H1 (cell line): ENCODE results near the gene FOXA3. TPM values are rescaled to one million over a fixed set of nuclear protein-coding genes. Genes with fewer than 3 reads are reported as not detected.
A peak's percentile ranks its signal among the peaks of the same experiment; 100 is the strongest.

Experiments
- CTCF ChIA-PET: fragments of 300-600 bp; sonication (Branson Sonifier 250); formaldehyde crosslinking; loops from one replicate; lab custom pipeline; 2021; ENCODE audit not compliant: partially characterized antibody; lab: Charles Lee
- POLR2A ChIA-PET: fragments of 300-600 bp; sonication (Branson Sonifier 250); formaldehyde crosslinking; loops from one replicate; lab custom pipeline; 2021; ENCODE audit warnings: inconsistent platforms; ENCODE audit not compliant: partially characterized antibody; lab: Charles Lee
- DNase-seq, 2 experiments: peaks; one replicate each; pipeline versions ENCODE4 v3.0.0 to v3.0.0-alpha.2; 2010 to 2022; ENCODE audit warnings: low spot score in 2 of 2, low read depth in 1 of 2, mixed read lengths in 1 of 2
- FAIRE-seq: peaks from 2 replicates; lab custom pipeline; 2011; peaks lifted over from hg19 to GRCh38; lab: Jason Lieb, UNC
- H2AFZ ChIP-seq: 2 replicates; pipeline ENCODE4 v1.8.1; 2012; ENCODE audit warnings: low read length, inconsistent platforms
- H2AK5ac ChIP-seq: 2 replicates; pipeline ENCODE4 v1.6.1; 2013; ENCODE audit warnings: low read depth, low read length
- H2BK120ac ChIP-seq: replicated peaks from 2 replicates; pipeline ENCODE3; 2013; ENCODE audit warnings: low read depth, low read length, inconsistent platforms
- H2BK12ac ChIP-seq: 2 replicates; pipeline ENCODE4 v1.6.1; 2013; ENCODE audit warnings: low read depth, low read length
- H2BK15ac ChIP-seq: 2 replicates; pipeline ENCODE4 v1.6.1; 2013; ENCODE audit warnings: low read length
- H2BK20ac ChIP-seq: 2 replicates; pipeline ENCODE4 v1.6.1; 2013; ENCODE audit warnings: low read length
- H2BK5ac ChIP-seq: 2 replicates; pipeline ENCODE4 v1.6.1; 2013; ENCODE audit warnings: low read depth, low read length
- H3K14ac ChIP-seq: 2 replicates; pipeline ENCODE4 v1.6.1; 2013; ENCODE audit warnings: inconsistent platforms; ENCODE audit not compliant: insufficient read length
- H3K18ac ChIP-seq: 2 replicates; pipeline ENCODE4 v1.6.1; 2013; ENCODE audit warnings: low read length; ENCODE audit errors: extremely low read depth
- H3K23ac ChIP-seq: 2 replicates; pipeline ENCODE4 v1.6.1; 2013; ENCODE audit warnings: inconsistent platforms; ENCODE audit not compliant: insufficient read length
- H3K23me2 ChIP-seq: 2 replicates; pipeline ENCODE4 v1.6.1; 2013; ENCODE audit warnings: low read depth, low read length
- H3K27ac ChIP-seq: 2 replicates; pipeline ENCODE4 v1.6.1; 2011; ENCODE audit warnings: low read depth, low read length, inconsistent platforms
- H3K27me3 ChIP-seq, 4 experiments: replicated peaks in 1 of 4; 1 replicate in 1 of 4; 2 replicates in 3 of 4; pipeline versions ENCODE4 v1.6.1 to v1.8.1; 2011 to 2013; ENCODE audit warnings: low read length in 3 of 4, mild to moderate bottlenecking in 3 of 4, inconsistent platforms in 2 of 4, mixed read lengths in 2 of 4, moderate library complexity in 1 of 4; ENCODE audit not compliant: control insufficient read depth in 3 of 4, insufficient read depth in 3 of 4; ENCODE audit errors: extremely low read depth in 1 of 4
- H3K36me3 ChIP-seq, 4 experiments: 2 replicates each; pipeline versions ENCODE4 v1.6.1 to v1.8.1; 2011 to 2013; ENCODE audit warnings: mild to moderate bottlenecking in 4 of 4, low read length in 3 of 4, moderate library complexity in 2 of 4, control low read depth in 1 of 4, inconsistent platforms in 1 of 4; ENCODE audit not compliant: insufficient read depth in 4 of 4, control insufficient read depth in 2 of 4
- H3K4ac ChIP-seq: replicated peaks from 2 replicates; pipeline ENCODE3; 2013; ENCODE audit warnings: low read length, low read depth, mixed read lengths, inconsistent platforms; ENCODE audit not compliant: insufficient read length
- H3K4me1 ChIP-seq, 4 experiments: replicated peaks in 1 of 4; 1 replicate in 1 of 4; 2 replicates in 3 of 4; pipeline versions ENCODE4 v1.6.1 to v1.8.1; 2011 to 2013; ENCODE audit warnings: low read length in 3 of 4, inconsistent platforms in 2 of 4, mixed read lengths in 1 of 4; ENCODE audit not compliant: insufficient read depth in 4 of 4, control insufficient read depth in 3 of 4
- H3K4me2 ChIP-seq, 2 experiments: 2 replicates each; pipeline versions ENCODE4 v1.6.1 to v1.8.1; 2011 to 2013; ENCODE audit warnings: low read depth in 2 of 2, low read length in 2 of 2, control low read depth in 1 of 2, inconsistent platforms in 1 of 2, mild to moderate bottlenecking in 1 of 2; ENCODE audit not compliant: insufficient read depth in 1 of 2
- H3K4me3 ChIP-seq, 4 experiments: fragments of 200-600, 300-600 bp in 1 of 4; sonication (generic), shearing (Covaris generic), sonication (Bioruptor Twin) in 1 of 4; 2 replicates each; pipeline versions ENCODE4 v1.5.1 to v1.8.1; 2011 to 2016; ENCODE audit warnings: low read length in 4 of 4, low read depth in 3 of 4, control low read depth in 2 of 4, inconsistent platforms in 2 of 4, mild to moderate bottlenecking in 2 of 4, mixed read lengths in 1 of 4, moderate library complexity in 1 of 4; ENCODE audit not compliant: insufficient read depth in 2 of 4; ENCODE audit errors: extremely low read depth in 1 of 4
- H3K56ac ChIP-seq: replicated peaks from 2 replicates; pipeline ENCODE3; 2013; ENCODE audit warnings: low read depth, mild to moderate bottlenecking, mixed read lengths, low read length, inconsistent platforms; ENCODE audit not compliant: insufficient read length
- H3K79me1 ChIP-seq: 2 replicates; pipeline ENCODE4 v1.6.1; 2013; ENCODE audit warnings: low read depth, low read length, control low read depth
- H3K79me2 ChIP-seq, 2 experiments: 2 replicates each; pipeline versions ENCODE4 v1.6.1 to v1.8.1; 2012 to 2013; ENCODE audit warnings: low read length in 2 of 2, mild to moderate bottlenecking in 2 of 2, inconsistent platforms in 1 of 2; ENCODE audit not compliant: insufficient read depth in 2 of 2, control insufficient read depth in 1 of 2
- H3K9ac ChIP-seq, 4 experiments: replicated peaks in 1 of 4; 1 replicate in 1 of 4; 2 replicates in 3 of 4; pipeline versions ENCODE4 v1.6.1 to v1.8.1; 2011 to 2013; ENCODE audit warnings: low read depth in 3 of 4, low read length in 3 of 4, control low read depth in 2 of 4, mild to moderate bottlenecking in 2 of 4, moderate library complexity in 2 of 4, inconsistent platforms in 1 of 4; ENCODE audit errors: extremely low read depth in 1 of 4
- H3K9me3 ChIP-seq, 2 experiments: 2 replicates each; pipeline versions ENCODE4 v1.6.1 to v1.8.1; 2012 to 2013; ENCODE audit warnings: mild to moderate bottlenecking in 2 of 2, moderate library complexity in 2 of 2, control low read depth in 1 of 2, inconsistent platforms in 1 of 2, low read depth in 1 of 2, low read length in 1 of 2, mixed read lengths in 1 of 2; ENCODE audit not compliant: insufficient read depth in 2 of 2
- H4K20me1 ChIP-seq, 2 experiments: replicated peaks in 1 of 2; 2 replicates each; pipeline versions ENCODE3 to v1.8.1; 2011 to 2013; ENCODE audit warnings: inconsistent platforms in 2 of 2, low read length in 2 of 2, mild to moderate bottlenecking in 1 of 2; ENCODE audit not compliant: insufficient read depth in 2 of 2, control insufficient read depth in 1 of 2
- H4K5ac ChIP-seq: 2 replicates; pipeline ENCODE4 v1.6.1; 2013; ENCODE audit warnings: low read length, low read depth, mixed read lengths, inconsistent platforms; ENCODE audit not compliant: insufficient read length
- H4K8ac ChIP-seq: 2 replicates; pipeline ENCODE4 v1.8.0; 2013; ENCODE audit warnings: mild to moderate bottlenecking, moderate library complexity, low read length, inconsistent platforms; ENCODE audit not compliant: insufficient read depth; ENCODE audit errors: extremely low read depth
- H4K91ac ChIP-seq: replicated peaks from 2 replicates; pipeline ENCODE3; 2013; ENCODE audit warnings: low read length, mixed read lengths, inconsistent platforms; ENCODE audit not compliant: insufficient read length
- KDM4A ChIP-seq: IDR thresholded peaks from one replicate; pipeline ENCODE4 v1.7.1; 2012; ENCODE audit warnings: low read depth, mild to moderate bottlenecking, moderate library complexity, low read length, inconsistent platforms; ENCODE audit not compliant: severe bottlenecking
- RAD21 ChIP-seq, 2 experiments: IDR thresholded peaks in 1 of 2; conservative IDR thresholded peaks in 1 of 2; 2 replicates each; pipeline ENCODE4 v1.6.1; 2011; ENCODE audit warnings: low read depth in 2 of 2, low read length in 2 of 2, improper control_type of control experiment in 1 of 2, inconsistent platforms in 1 of 2, mild to moderate bottlenecking in 1 of 2, moderate library complexity in 1 of 2
- RBBP5 ChIP-seq: IDR thresholded peaks from 2 replicates; pipeline ENCODE4 v1.7.1; 2012; ENCODE audit warnings: low read depth, mild to moderate bottlenecking, inconsistent platforms, low read length, moderate library complexity, borderline replicate concordance
- RFX5 ChIP-seq: IDR thresholded peaks from 2 replicates; pipeline ENCODE4 v1.6.1; 2011; ENCODE audit warnings: low read depth, low read length, improper control_type of control experiment, borderline replicate concordance
- SIRT6 ChIP-seq: IDR thresholded peaks from one replicate; pipeline ENCODE4 v1.7.1; 2012; ENCODE audit warnings: low read length, inconsistent platforms
- WGBS, 2 experiments: shearing (Covaris generic) in 1 of 2; methylation state at CpG; one replicate each; pipeline versions ENCODE4 v1.1.6 to v1.1.7; 2013 to 2015; ENCODE audit warnings: low lambda C conversion rate in 2 of 2, mixed read lengths in 2 of 2, inconsistent platforms in 1 of 2, low coverage in 1 of 2, missing lambda C conversion rate in 1 of 2; ENCODE audit not compliant: insufficient replicate concordance in 2 of 2, insufficient coverage in 1 of 2, insufficient read length in 1 of 2; ENCODE audit errors: extremely low coverage in 1 of 2, missing lambda C conversion rate in 1 of 2; 5-methylcytosine and 5-hydroxymethylcytosine counted together
- polyA plus RNA-seq, 7 experiments: library from polyadenylated mRNA; depleted of rRNA in 3 of 7; stranded (reverse) in 5 of 7; unstranded in 2 of 7; fragments of >200 nt in 5 of 7; fragments of 200-250 nt in 2 of 7; gene quantifications; 1 replicate in 5 of 7; 2 replicates in 1 of 7; 4 replicates in 1 of 7; pipeline versions ENCODE4 v1.2.1 to v1.2.3, GENCODE V29; 2011 to 2013; ENCODE audit warnings: missing spikeins in 2 of 7, mixed read lengths in 2 of 7
- total RNA-seq: library from RNA; stranded (reverse); fragmentation: NEBNext Ultra II Directional; extraction: Animal tissue kit (Norgen Biotek cat#: 25700); gene quantifications from 2 replicates; pipeline ENCODE4 v1.2.1, GENCODE V29; 2021

The FOXA3 gene
- total and polyA plus RNA-seq, 2 of the 8 experiments (the other 6 are each of a cell fraction or from before 2014, with no cell fraction given): 20.2 to 49.1 TPM

- H3K9me3 ChIP-seq: no peaks in the 10 kb centered on the region
- no peak for FAIRE-seq
- peaks cover 0 to 15% (median 3%) of the 10 kb centered on the region in 4 experiments; a peak in 3 of 8 replicates for H3K36me3 ChIP-seq
- H3K9ac ChIP-seq: peak overlapping the region in 1 of 4 experiments; percentile 11; a peak in 1 of 7 replicates
- no peak overlapping the region for H4K91ac ChIP-seq
- H2AK5ac ChIP-seq: no peak overlapping the region; the same call in 1 of the 2 replicates
- no peak overlapping the region for H3K4me3 ChIP-seq
- H3K4me1 ChIP-seq: peaks cover 0 to 12% (median 9%) of the 10 kb centered on the region in 4 experiments; a peak in 6 of 7 replicates
- CTCF ChIA-PET: interaction anchor here (2.0 to 12.4 kb wide), 2 partner anchors 9 to 10 kb away, joined by 7 to 208 read pairs; partner anchors contain the start of genes FOXA3 and IRF2BP1
- H4K5ac ChIP-seq: no peak overlapping the region
- H3K4ac ChIP-seq: no peak overlapping the region
- no peak overlapping the region for H4K8ac ChIP-seq
- no peak overlapping the region for H2BK15ac ChIP-seq
- 0 out of 2 replicates have a peak overlapping the region, but pooled peaks have one; percentile 60 for H3K18ac ChIP-seq
- H3K23me2 ChIP-seq: peaks cover 6% of the 10 kb centered on the region; the same call in 1 of the 2 replicates
- H4K20me1 ChIP-seq: peaks cover 5 to 8% of the 10 kb centered on the region in 2 experiments
- no peak overlapping the region for H2AFZ ChIP-seq
- no peak overlapping the region for H3K14ac ChIP-seq
- no peak overlapping the region for H3K27ac ChIP-seq
- no peak overlapping the region for H3K56ac ChIP-seq
- DNase-seq: no peak
- POLR2A ChIA-PET: interaction anchor here (6.0 to 13.7 kb wide), 2 partner anchors 9 kb away, joined by 48 to 277 read pairs; partner anchors contain the start of genes FOXA3, IRF2BP1 and SYMPK
- H2BK120ac ChIP-seq: no peak overlapping the region
- H2BK5ac ChIP-seq: no peak overlapping the region
- no peak overlapping the region; the same call in 1 of the 2 replicates for H2BK20ac ChIP-seq
- no peak overlapping the region for H3K23ac ChIP-seq
- peaks cover 3% of the 10 kb centered on the region; the same call in 1 of the 2 replicates for H3K79me1 ChIP-seq
- 92% methylated on average over 7 of the region's 7 CpGs; no CpG with 5 or more reads in 1 of the 2 experiments for WGBS, 2 experiments
- no peaks in the 10 kb centered on the region; a peak in 1 of 7 replicates for H3K27me3 ChIP-seq
- no peaks in the 10 kb centered on the region for H3K79me2 ChIP-seq
- H3K4me2 ChIP-seq: no peak overlapping the region; a peak in 1 of 4 replicates
- TF ChIP-seq RBBP5: no peak
- TF ChIP-seq KDM4A: no peak
- no peak for TF ChIP-seq RAD21 (IDR thresholded peaks at IDR 0.05 in 1 of 2, conservative IDR thresholded peaks at IDR 0.05 in 1 of 2; ENCODE audit: low read depth in 2 of 2, low read length in 2 of 2)
- no peak for TF ChIP-seq RFX5
- TF ChIP-seq SIRT6: no peak
- H2BK12ac ChIP-seq: peak overlapping the region; percentile 90; the same call in 1 of the 2 replicates
Observed at GRCh38 chr19:45874620-45874966, 10.5 kb downstream of the FOXA3 start.
